ENCODE results near the gene ST3GAL4.

DNA sequence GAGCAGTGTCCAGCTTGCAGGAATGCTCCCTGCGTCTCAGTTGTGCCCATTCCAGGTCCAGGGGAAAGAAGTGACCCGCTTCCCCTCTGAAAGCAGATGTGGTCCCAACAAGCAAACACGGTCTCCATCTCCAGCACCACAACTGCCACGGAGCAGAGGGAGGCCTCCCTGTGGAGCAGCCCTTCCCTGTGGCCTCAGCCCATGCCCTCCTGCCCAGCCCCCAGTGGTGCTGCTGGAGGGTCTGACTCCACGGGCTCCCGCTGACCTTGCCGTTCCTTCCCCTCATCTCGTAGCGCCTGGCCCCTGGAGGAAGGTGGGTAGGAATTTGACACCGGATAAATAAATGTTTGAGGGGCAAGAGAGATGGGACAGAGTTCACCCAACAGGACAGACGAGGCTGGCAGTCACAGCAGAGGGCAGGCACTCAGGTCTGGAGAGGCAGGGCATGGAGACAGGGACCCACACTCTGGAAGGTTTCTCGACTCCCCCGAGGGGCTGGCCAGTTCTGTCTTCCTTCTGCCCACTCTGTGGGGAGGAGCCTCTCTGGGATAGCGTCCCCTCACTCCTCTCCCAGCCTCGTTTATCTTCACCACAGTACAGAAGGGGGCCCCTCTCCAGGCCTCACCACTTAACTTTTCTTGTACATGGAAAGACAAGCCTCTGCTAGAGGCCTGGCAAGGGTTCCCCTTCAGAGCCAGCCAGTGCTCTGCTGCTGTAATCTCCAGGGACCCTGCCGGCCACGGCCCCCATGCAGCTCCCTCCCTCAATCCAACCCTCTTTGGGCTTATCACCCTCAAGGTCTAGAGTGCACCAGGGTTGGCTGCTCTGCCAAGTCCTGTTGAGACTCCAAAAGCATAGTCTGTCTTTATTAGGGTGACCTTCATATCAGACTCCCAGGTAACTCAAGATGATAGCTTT is 7.5 kb upstream of the ST3GAL4 start:
- no peak for TF ChIP-seq EZH2 (IDR thresholded peaks at IDR 0.05; ENCODE audit: insufficient read depth, poor library complexity, severe bottlenecking)
- no peak for TF ChIP-seq EZH2phosphoT487 (IDR thresholded peaks at IDR 0.05; ENCODE audit: insufficient read depth, low read depth)

Data from GM23248 (cell line).